ENCODE data around the gene CROCC. TPM values are rescaled to one million over a fixed set of nuclear protein-coding genes. Genes with fewer than 3 reads are reported as not detected.
"Not testable (repeated sequence)": the region's sequence is repeated elsewhere in the genome, so short reads cannot be mapped to it uniquely, and the experiment has no call there.

CROCC gene
- total and polyA plus RNA-seq, 9 of the 15 experiments (the other 6 are each of a cell fraction or from before 2014, with no cell fraction given) = 0.17 to 15.4 (median 7.6) TPM

- TF ChIP-seq ZNF395 (CRISPR knock-in tag; IDR thresholded peaks at IDR 0.05) = peak; percentile 80; the same call in 1 of the 2 replicates
- TF ChIP-seq NFIC (IDR thresholded peaks at IDR 0.05) = peak; percentile 86
- TF ChIP-seq GATAD2A (IDR thresholded peaks at IDR 0.05) = 0 out of 2 replicates have a peak, but pooled peaks have one; percentile 17
- peak; percentile 76 for TF ChIP-seq ZBTB12 (CRISPR knock-in tag; IDR thresholded peaks at IDR 0.05)
- TF ChIP-seq MEIS2 (IDR thresholded peaks at IDR 0.05; ENCODE audit: partially characterized antibody) = peak; percentile 47
- peak; percentile 98 for TF ChIP-seq HEY1 (CRISPR knock-in tag; IDR thresholded peaks at IDR 0.05; ENCODE audit: borderline replicate concordance)
- TF ChIP-seq ZNF589 (CRISPR knock-in tag; IDR thresholded peaks at IDR 0.05; ENCODE audit: low read depth) = peak; percentile 87
- TF ChIP-seq NCOR1 (IDR thresholded peaks at IDR 0.05) = peak; percentile 96
- 0 out of 2 replicates have a peak, but pooled peaks have one; percentile 27 for TF ChIP-seq PTTG1 (tag; IDR thresholded peaks at IDR 0.05; ENCODE audit: low read depth)
- TF ChIP-seq ZNF830 (CRISPR knock-in tag; IDR thresholded peaks at IDR 0.05) = peak; percentile 82; the same call in 1 of the 2 replicates
- TF ChIP-seq PHF8 (IDR thresholded peaks at IDR 0.05; ENCODE audit: borderline replicate concordance, low read length) = peak; percentile 41; the same call in 1 of the 2 replicates
- peak; percentile 99 for TF ChIP-seq PML (IDR thresholded peaks at IDR 0.05; ENCODE audit: low read length)
- peak; percentile 61; the same call in 1 of the 2 replicates for TF ChIP-seq ZNF79 (CRISPR knock-in tag; IDR thresholded peaks at IDR 0.05; ENCODE audit: low read depth)
- TF ChIP-seq ZNF212 (CRISPR knock-in tag; IDR thresholded peaks at IDR 0.05) = peak; percentile 75; the same call in 1 of the 2 replicates
- peak; percentile 78 for TF ChIP-seq CREB1 (IDR thresholded peaks at IDR 0.05)
- TF ChIP-seq CREB1 (CRISPR knock-in tag; IDR thresholded peaks at IDR 0.05) = peak; percentile 87
- peak; percentile 94 to 96 for TF ChIP-seq MLLT1 (IDR thresholded peaks at IDR 0.05)
- not testable (repeated sequence) for TF ChIP-seq NR2C1 (IDR thresholded peaks at IDR 0.05)
- TF ChIP-seq NR2C1 (tag; IDR thresholded peaks at IDR 0.05) = peak; percentile 66; the same call in 1 of the 2 replicates
- peak; percentile 74; the same call in 1 of the 2 replicates for TF ChIP-seq SPI1 (IDR thresholded peaks at IDR 0.05; ENCODE audit: borderline replicate concordance, low read depth, low read length)
- TF ChIP-seq ZNF592 (IDR thresholded peaks at IDR 0.05) = 0 out of 2 replicates have a peak, but pooled peaks have one; percentile 21
Observed at GRCh38 chr1:16895598-16896315, 26.0 kb upstream of the CROCC start, which contains the start of gene RNU1-2 (continued).
